22Rv1 (cell line): ENCODE results near the gene TRIM17.

ENCODE experiments used
- ZFX ChIP-seq: fragments of 450-650 bp; IDR thresholded peaks from 2 replicates; pipeline ENCODE4 v1.6.1; 2017; ENCODE audit warnings: antibody characterized with exemption, borderline replicate concordance
- TF ChIP-seq, protein P1 (sequence below): fragments of 450-650 bp; IDR thresholded peaks from 2 replicates; pipeline ENCODE4 v1.5.1; 2017; ENCODE audit warnings: mild to moderate bottlenecking

DNA sequence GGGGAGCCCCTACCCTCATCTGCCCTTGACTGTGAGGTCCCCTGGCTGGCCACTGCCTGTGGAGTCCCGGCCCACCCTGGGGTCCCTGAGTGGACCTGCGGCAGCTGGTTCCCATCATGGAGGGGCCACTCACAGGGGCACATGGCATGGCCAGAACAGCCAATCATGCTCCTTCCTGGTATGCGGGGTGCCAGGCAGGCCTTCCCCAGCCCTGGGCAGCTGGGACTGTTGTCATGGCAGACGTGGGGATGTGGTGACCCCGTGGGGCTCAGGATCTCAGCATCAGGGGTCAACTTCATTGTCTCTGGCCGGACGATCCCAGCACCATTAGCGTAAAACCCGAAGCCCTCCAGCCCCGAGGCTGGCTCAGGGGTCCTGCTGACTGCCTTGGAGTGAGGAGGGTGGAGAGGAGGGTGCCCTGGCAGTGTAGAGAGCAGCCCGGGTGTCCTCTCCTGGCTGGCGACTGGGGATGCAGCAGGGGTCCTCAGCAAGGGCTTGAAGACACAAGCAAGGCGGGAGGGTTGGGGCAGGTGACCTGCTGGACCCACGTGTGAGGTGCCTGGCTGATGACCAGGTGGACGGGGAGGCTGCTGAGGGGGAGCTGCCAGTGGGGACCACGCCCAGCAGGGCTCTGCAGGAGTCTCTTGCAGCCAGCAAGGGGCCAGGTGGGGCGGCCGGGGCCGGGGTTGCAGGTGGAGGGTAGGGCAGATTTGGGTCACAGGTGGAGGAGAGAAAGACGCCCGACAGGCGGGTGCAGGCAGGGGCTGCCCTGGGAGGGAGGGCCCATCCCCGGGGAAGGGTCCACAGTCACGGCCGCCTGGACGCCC lies 55.1 kb downstream of the TRIM17 start:
- TF ChIP-seq, protein P1, sequence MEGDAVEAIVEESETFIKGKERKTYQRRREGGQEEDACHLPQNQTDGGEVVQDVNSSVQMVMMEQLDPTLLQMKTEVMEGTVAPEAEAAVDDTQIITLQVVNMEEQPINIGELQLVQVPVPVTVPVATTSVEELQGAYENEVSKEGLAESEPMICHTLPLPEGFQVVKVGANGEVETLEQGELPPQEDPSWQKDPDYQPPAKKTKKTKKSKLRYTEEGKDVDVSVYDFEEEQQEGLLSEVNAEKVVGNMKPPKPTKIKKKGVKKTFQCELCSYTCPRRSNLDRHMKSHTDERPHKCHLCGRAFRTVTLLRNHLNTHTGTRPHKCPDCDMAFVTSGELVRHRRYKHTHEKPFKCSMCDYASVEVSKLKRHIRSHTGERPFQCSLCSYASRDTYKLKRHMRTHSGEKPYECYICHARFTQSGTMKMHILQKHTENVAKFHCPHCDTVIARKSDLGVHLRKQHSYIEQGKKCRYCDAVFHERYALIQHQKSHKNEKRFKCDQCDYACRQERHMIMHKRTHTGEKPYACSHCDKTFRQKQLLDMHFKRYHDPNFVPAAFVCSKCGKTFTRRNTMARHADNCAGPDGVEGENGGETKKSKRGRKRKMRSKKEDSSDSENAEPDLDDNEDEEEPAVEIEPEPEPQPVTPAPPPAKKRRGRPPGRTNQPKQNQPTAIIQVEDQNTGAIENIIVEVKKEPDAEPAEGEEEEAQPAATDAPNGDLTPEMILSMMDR, result no peak
- no peak for TF ChIP-seq ZFX
